Breast epithelium (tissue), 4 donors: ENCODE data around the gene KRT83. TPM values are rescaled to one million over a fixed set of nuclear protein-coding genes. Genes with fewer than 3 reads are reported as not detected.

Source experiments
- DNase-seq, 2 donors: peaks; one replicate each; pipeline ENCODE4 v3.0.0-alpha.2; 2019; ENCODE audit warnings: low spot score in 2 of 2
- H3K27ac ChIP-seq, 2 donors: fragments of 200-600 bp; sonication (generic) in 1 of 2; one replicate each; pipeline ENCODE4 v1.5.1; 2016 to 2019; ENCODE audit warnings: mild to moderate bottlenecking in 1 of 2
- H3K27me3 ChIP-seq, 2 donors: fragments of 200-600 bp; sonication (generic) in 1 of 2; one replicate each; pipeline versions ENCODE4 v1.5.1 to v1.6.0; 2017 to 2019; ENCODE audit warnings: control low read depth in 1 of 2, mild to moderate bottlenecking in 1 of 2
- H3K36me3 ChIP-seq: fragments of 200-600 bp; one replicate; pipeline ENCODE4 v1.5.1; 2019
- H3K4me1 ChIP-seq, 2 donors: fragments of 200-600 bp; sonication (generic); one replicate each; pipeline ENCODE4 v1.5.1; 2016 to 2019; ENCODE audit warnings: control low read depth in 1 of 2
- H3K4me3 ChIP-seq, 3 donors: fragments of 200-600 bp; sonication (generic); 1 replicate in 2 of 3; 2 replicates in 1 of 3; pipeline ENCODE4 v1.5.1; 2016 to 2019; ENCODE audit warnings: mild to moderate bottlenecking in 3 of 3, moderate library complexity in 2 of 3
- H3K9me3 ChIP-seq, 2 donors: fragments of 200-600 bp; sonication (generic) in 1 of 2; one replicate each; pipeline ENCODE4 v1.5.1; 2016 to 2019; ENCODE audit warnings: control low read depth in 1 of 2
- CTCF ChIP-seq, 3 donors: fragments of 450-650 bp; IDR thresholded peaks; one replicate each; pipeline ENCODE4 v1.5.1; 2016 to 2017; ENCODE audit warnings: antibody characterized with exemption in 3 of 3, mild to moderate bottlenecking in 3 of 3, moderate library complexity in 3 of 3
- POLR2A ChIP-seq: fragments of 450-650 bp; IDR thresholded peaks from one replicate; pipeline ENCODE4 v1.6.1; 2016; ENCODE audit warnings: antibody characterized with exemption, mild to moderate bottlenecking, moderate library complexity
- POLR2AphosphoS5 ChIP-seq, 3 donors: sonication (generic); formaldehyde crosslinking; IDR thresholded peaks; one replicate each; pipeline ENCODE4 v1.6.1; 2017; ENCODE audit warnings: antibody characterized with exemption in 3 of 3
- intact Hi-C: fragments of 100-400 bp; cut with DNase I; formaldehyde crosslinking; loops from one replicate; pipeline ENCODE4 v1.15.1; 2023; ENCODE audit warnings: low total_unique reads
- total RNA-seq, 3 donors: library from RNA; depleted of rRNA; stranded (reverse); fragments of >200 nt; gene quantifications; one replicate each; pipeline ENCODE4 v1.1.0, GENCODE V29; 2016

Gene KRT83
- total RNA-seq, 3 donors from 2014 or later = 0.33 to 0.59 TPM; not detected in 1

DNA sequence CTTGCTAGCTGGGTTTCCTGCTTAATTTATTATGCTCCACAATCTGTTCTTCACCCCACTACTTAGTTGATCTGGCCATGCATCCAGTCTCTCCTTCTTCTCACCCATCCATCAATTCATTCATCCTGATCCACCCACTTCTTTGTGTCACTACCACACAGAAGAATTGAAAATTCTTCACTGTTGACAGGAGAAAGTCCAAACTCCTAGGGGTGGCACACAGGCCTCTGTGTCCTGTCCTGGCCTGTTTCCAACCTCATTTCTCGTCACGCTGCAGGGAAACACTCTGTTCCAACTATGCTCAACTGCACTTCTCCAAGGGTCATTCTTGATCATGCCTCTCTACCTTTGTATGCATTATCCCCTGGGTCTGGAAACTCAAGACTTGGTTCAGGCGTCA lies 10.6 kb upstream of the KRT83 start:
- Histone ChIP-seq H3K27me3 (no peaks in the 10 kb centered on the region), H3K36me3 (no peaks in the 10 kb centered on the region), H3K4me3 (no peak overlapping the region), H3K9me3 (peaks cover 10 to 15% of the 10 kb centered on the region in 2 donors), H3K27ac (no peak overlapping the region), H3K4me1 (no peaks in the 10 kb centered on the region)
- DNase-seq = no peak
- intact Hi-C loops = no loop called here
- TF ChIP-seq POLR2A (no peak), CTCF (IDR thresholded peaks at IDR 0.05) (no peak), POLR2AphosphoS5 (IDR thresholded peaks at IDR 0.05) (no peak)

DNA sequence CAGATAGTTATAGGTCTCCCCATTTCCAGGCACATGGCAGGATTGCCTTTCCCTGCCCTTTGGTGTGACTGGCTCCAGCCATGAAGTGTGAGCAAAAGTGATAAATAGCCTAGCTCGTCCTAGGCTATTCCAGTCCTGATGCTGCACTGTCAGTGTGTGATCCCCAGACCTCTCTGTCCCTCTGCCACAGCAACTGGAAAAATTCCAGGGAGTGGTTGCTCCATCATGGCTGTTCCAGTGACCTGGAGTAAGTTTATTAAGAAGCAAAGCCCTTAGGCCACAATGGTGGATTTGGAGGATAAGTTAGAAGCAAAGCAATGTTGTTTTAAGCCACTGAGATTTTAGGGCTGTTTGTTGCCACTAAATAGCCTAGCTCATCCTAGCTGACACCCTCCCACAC lies 9.8 kb upstream of the KRT83 start:
- Histone ChIP-seq H3K27ac (peak overlapping the region in 1 of 2 donors; percentile 8), H3K4me1 (no peaks in the 10 kb centered on the region), H3K4me3 (no peak overlapping the region), H3K9me3 (peaks cover 10 to 11% of the 10 kb centered on the region in 2 donors), H3K27me3 (no peaks in the 10 kb centered on the region), H3K36me3 (no peaks in the 10 kb centered on the region)
- TF ChIP-seq CTCF (IDR thresholded peaks at IDR 0.05) = no peak
- TF ChIP-seq POLR2A = no peak
- TF ChIP-seq POLR2AphosphoS5 (IDR thresholded peaks at IDR 0.05) = no peak
- intact Hi-C loops = no loop called here
- no peak for DNase-seq

DNA sequence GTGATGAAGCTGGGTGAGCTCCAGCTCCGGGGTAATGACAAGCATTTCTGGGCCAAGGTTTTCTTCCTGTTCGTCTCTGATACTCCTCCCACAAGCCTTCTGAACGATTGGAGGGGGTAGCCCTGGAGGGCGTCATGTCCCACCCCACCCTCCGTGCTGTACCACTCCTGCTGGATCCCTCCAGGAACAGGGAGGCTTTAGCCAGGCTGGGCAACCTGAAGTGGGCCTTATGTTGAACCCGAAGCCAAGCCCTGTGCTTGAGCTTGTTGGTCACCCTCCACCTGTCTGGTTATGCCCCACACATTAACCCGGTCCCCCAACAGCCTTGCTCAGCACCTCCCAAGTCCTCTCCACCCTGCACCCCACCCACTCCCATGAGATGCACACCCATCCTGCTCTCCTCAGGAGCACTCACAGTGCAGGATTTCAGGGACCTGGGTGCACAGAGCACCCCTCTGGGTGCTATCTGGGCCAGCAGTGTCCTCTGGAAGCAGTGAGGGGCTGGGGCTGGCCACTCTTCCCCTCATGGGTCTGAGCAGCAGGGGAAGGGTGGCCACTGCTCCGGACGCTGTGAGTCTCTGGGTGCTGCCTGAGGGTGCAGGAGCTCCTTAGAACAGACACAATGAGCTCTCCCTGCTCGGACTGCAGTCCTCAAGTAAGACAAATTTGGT lies 6.8 kb upstream of the KRT83 start:
- no peak for DNase-seq
- Histone ChIP-seq H3K4me1 (no peaks in the 10 kb centered on the region), H3K9me3 (no peaks in the 10 kb centered on the region), H3K4me3 (no peak overlapping the region), H3K36me3 (no peaks in the 10 kb centered on the region), H3K27ac (peak overlapping the region; percentile 1 to 75), H3K27me3 (no peaks in the 10 kb centered on the region)
- TF ChIP-seq CTCF (IDR thresholded peaks at IDR 0.05) = no peak
- no peak for TF ChIP-seq POLR2A
- no peak for TF ChIP-seq POLR2AphosphoS5 (IDR thresholded peaks at IDR 0.05)
- intact Hi-C loops = loop anchor here (5.0 kb wide), 1 partner anchor 171 kb away; no protein-coding TSS in a partner anchor

- peak; percentile 85 to 89 for DNase-seq
Measured at GRCh38 chr12:52327052-52327829, 6.0 kb upstream of the KRT83 start.

More at GRCh38 chr12:52327052-52327829, 6.0 kb upstream of the KRT83 start:
- Histone ChIP-seq H3K36me3 (no peaks in the 10 kb centered on the region), H3K4me3 (no peak overlapping the region), H3K27ac (peak overlapping the region; percentile 1 to 75), H3K4me1 (no peaks in the 10 kb centered on the region), H3K9me3 (no peaks in the 10 kb centered on the region), H3K27me3 (no peaks in the 10 kb centered on the region)
- intact Hi-C loops = loop anchor here (5.0 kb wide), 1 partner anchor 170 kb away; no protein-coding TSS in a partner anchor
- TF ChIP-seq POLR2AphosphoS5 (IDR thresholded peaks at IDR 0.05) (peak in 2 of 3 donors; percentile 24 to 76), POLR2A (no peak), CTCF (IDR thresholded peaks at IDR 0.05) (peak in 2 of 3 donors; percentile 77 to 88)
